ENCODE results near the gene NDUFA5. TPM values are rescaled to one million over a fixed set of nuclear protein-coding genes. Genes with fewer than 3 reads are reported as not detected.
"Not testable (repeated sequence)": the region's sequence is repeated elsewhere in the genome, so short reads cannot be mapped to it uniquely, and the experiment has no call there.

NDUFA5 gene
- total and polyA plus RNA-seq, 12 donors = 123 to 491 (median 281) TPM

GRCh38 chr7:123528265-123528664 is 29.4 kb downstream of the NDUFA5 start:
- intact Hi-C loops (cut with DNase I) = no loop called here

GRCh38 chr7:123527712-123528225 is 29.8 kb downstream of the NDUFA5 start:
- H3K36me3 ChIP-seq; H3K27ac ChIP-seq; ATAC-seq; H3K9me3 ChIP-seq; H3K4me1 ChIP-seq; DNase-seq; intact Hi-C loops (cut with DNase I); H3K4me3 ChIP-seq: not testable (repeated sequence)
- 80 to 89% methylated on average over 18 to 20 of the region's 24 CpGs for WGBS, 2 donors
- peaks cover 0 to 30% (median 0%) of the 10 kb centered on the region in 7 donors for H3K27me3 ChIP-seq

More at GRCh38 chr7:123528265-123528664, 29.4 kb downstream of the NDUFA5 start:
- DNase-seq = no peak
- TF ChIP-seq CTCF (IDR thresholded peaks at IDR 0.05) = no peak
- WGBS, 2 donors = 92 to 96% methylated on average over 5 of the region's 5 CpGs
- Histone ChIP-seq H3K4me3 (no peak overlapping the region), H3K9me3 (peaks cover 0 to 4% (median 0%) of the 10 kb centered on the region in 11 donors), H3K27me3 (peaks cover 0 to 35% (median 0%) of the 10 kb centered on the region in 7 donors), H3K27ac (no peak overlapping the region), H3K36me3 (no peaks in the 10 kb centered on the region), H3K4me1 (peaks cover 0 to 11% (median 3%) of the 10 kb centered on the region in 9 donors)
- no peak for ATAC-seq

- intact Hi-C loops (cut with DNase I); H3K4me3 ChIP-seq; H3K36me3 ChIP-seq; H3K4me1 ChIP-seq; H3K9me3 ChIP-seq; ATAC-seq; H3K27ac ChIP-seq; DNase-seq: not testable (repeated sequence)
- WGBS, 2 donors = 95 to 96% methylated on average over 6 of the region's 7 CpGs
- H3K27me3 ChIP-seq = peaks cover 0 to 20% (median 0%) of the 10 kb centered on the region in 7 donors
These were observed 31.1 kb downstream of the NDUFA5 start for GRCh38 chr7:123526533-123526932.

- Histone ChIP-seq H3K4me1 (no peaks in the 10 kb centered on the region), H3K9me3 (peaks cover 0 to 7% (median 0%) of the 10 kb centered on the region in 11 donors), H3K4me3 (no peak overlapping the region), H3K36me3 (no peaks in the 10 kb centered on the region), H3K27ac (no peak overlapping the region), H3K27me3 (no peaks in the 10 kb centered on the region)
- WGBS, 2 donors = 80 to 85% methylated on average over 2 of the region's 2 CpGs
- DNase-seq (no peak), ATAC-seq (no peak)
- no peak for TF ChIP-seq CTCF (IDR thresholded peaks at IDR 0.05)
- intact Hi-C loops (cut with DNase I) = no loop called here
These were observed 35.6 kb downstream of the NDUFA5 start for GRCh38 chr7:123522066-123522465.

GRCh38 chr7:123505221-123505620 is 52.4 kb downstream of the NDUFA5 start:
- no peak for TF ChIP-seq CTCF (IDR thresholded peaks at IDR 0.05)
- peaks cover 0 to 5% (median 0%) of the 10 kb centered on the region in 11 donors for H3K9me3 ChIP-seq
- WGBS, 2 donors = 93% methylated on average over 2 of the region's 2 CpGs
- H3K4me1 ChIP-seq = no peaks in the 10 kb centered on the region
- H3K36me3 ChIP-seq = no peaks in the 10 kb centered on the region
- no peak overlapping the region for H3K27ac ChIP-seq
- DNase-seq (no peak), ATAC-seq (no peak)
- no peaks in the 10 kb centered on the region for H3K27me3 ChIP-seq
- intact Hi-C loops (cut with DNase I) = no loop called here
- no peak overlapping the region for H3K4me3 ChIP-seq

Data from heart right ventricle (tissue), 16 donors.